Stimulated activated naive CD8-positive, alpha-beta T cell treated with anti-CD3 and anti-CD28 coated beads, Interleukin-15, amount 100 ng/mL, for 72 hours (primary cell): ENCODE results near the gene NKAIN2.

ENCODE experiments used
- ATAC-seq: fragments of 150-1000 bp; cut with Tn5 transposase; 2 replicates; pipeline ENCODE4 v1.10.0; 2021; ENCODE audit warnings: mild to moderate bottlenecking, moderate library complexity
- DNase-seq, 2 donors: peaks; one replicate each; pipeline ENCODE4 v3.0.0; 2021 to 2022
- H3K27ac Mint-ChIP-seq, 2 donors: one replicate each; pipeline ENCODE4 v1.8.0; 2022; ENCODE audit warnings: mild to moderate bottlenecking in 2 of 2, mixed read lengths in 2 of 2, moderate library complexity in 2 of 2
- H3K27me3 Mint-ChIP-seq: one replicate; pipeline ENCODE4 v1.8.0; 2022; ENCODE audit warnings: mixed read lengths
- H3K4me1 Mint-ChIP-seq: one replicate; pipeline ENCODE4 v1.8.0; 2022; ENCODE audit warnings: mild to moderate bottlenecking, mixed read lengths
- H3K4me3 Mint-ChIP-seq, 2 donors: one replicate each; pipeline ENCODE4 v1.8.0; 2022; ENCODE audit warnings: mild to moderate bottlenecking in 2 of 2, mixed read lengths in 2 of 2, moderate library complexity in 1 of 2
- H3K9me3 Mint-ChIP-seq, 2 donors: one replicate each; pipeline ENCODE4 v1.8.0; 2022; ENCODE audit warnings: mixed read lengths in 2 of 2

NKAIN2 gene

GRCh38 chr6:124090491-124090890 is 286.8 kb downstream of the NKAIN2 start:
- Mint-ChIP-seq H3K27me3 (no peaks in the 10 kb centered on the region), H3K9me3 (peaks cover 0 to 9% of the 10 kb centered on the region in 2 donors), H3K27ac (no peak overlapping the region), H3K4me1 (no peaks in the 10 kb centered on the region), H3K4me3 (no peak overlapping the region)
- DNase-seq = no peak
- ATAC-seq = no peak

DNA sequence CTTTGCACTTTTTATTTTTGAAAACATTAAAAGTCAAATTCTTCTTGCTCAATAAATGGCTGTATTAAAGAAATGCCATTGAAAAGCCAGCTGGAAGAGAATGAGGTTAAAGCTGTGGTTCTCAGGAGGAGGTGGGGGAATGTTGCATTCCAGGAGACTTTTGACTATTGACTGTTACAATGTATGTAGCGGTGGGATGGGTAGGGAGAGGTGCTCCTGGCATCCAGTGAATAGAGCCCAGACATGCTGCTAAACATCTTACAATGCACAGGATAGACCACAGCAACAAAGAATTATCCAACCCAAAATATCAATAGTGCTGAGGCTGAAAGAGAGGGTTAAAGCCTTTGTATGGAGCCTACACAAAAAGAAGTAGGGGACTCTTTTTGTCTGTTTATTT is 295.9 kb downstream of the NKAIN2 start:
- no peak for ATAC-seq
- Mint-ChIP-seq H3K9me3 (peaks cover 0 to 10% of the 10 kb centered on the region in 2 donors), H3K4me3 (no peak overlapping the region), H3K27ac (no peak overlapping the region), H3K4me1 (no peaks in the 10 kb centered on the region), H3K27me3 (no peaks in the 10 kb centered on the region)
- DNase-seq = no peak

DNA sequence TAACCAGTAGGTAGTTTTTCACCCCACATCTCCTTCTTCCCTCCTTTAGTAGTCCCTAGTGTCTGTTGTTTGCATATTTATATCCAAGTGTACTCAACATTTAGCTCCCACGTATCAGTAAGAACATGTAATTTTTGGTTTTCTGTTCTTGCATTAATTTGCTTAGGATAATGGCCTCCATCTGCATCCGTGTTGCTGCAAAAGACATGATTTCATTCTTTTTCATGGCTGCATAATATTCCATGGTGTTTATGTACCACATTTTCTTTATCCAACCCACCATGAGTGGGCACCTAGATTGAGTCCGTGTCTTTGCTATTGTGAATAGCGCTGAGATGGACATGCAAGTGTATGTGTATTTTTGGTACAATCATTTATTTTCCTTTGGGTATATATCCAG is 306.8 kb downstream of the NKAIN2 start:
- Mint-ChIP-seq H3K27ac (no peak overlapping the region), H3K9me3 (peaks cover 0 to 8% of the 10 kb centered on the region in 2 donors), H3K4me1 (no peaks in the 10 kb centered on the region), H3K27me3 (no peaks in the 10 kb centered on the region), H3K4me3 (no peak overlapping the region)
- ATAC-seq (no peak), DNase-seq (no peak)

- DNase-seq = no peak
- no peak overlapping the region for H3K4me3 Mint-ChIP-seq
Observed at GRCh38 chr6:124119596-124119995, 315.9 kb downstream of the NKAIN2 start.

GRCh38 chr6:124123617-124124209 is 320.0 kb downstream of the NKAIN2 start:
- H3K4me3 Mint-ChIP-seq = no peak overlapping the region
- no peak for DNase-seq
- H3K27me3 Mint-ChIP-seq = no peaks in the 10 kb centered on the region
- H3K9me3 Mint-ChIP-seq = peaks cover 0 to 3% of the 10 kb centered on the region in 2 donors
- no peaks in the 10 kb centered on the region for H3K4me1 Mint-ChIP-seq
- H3K27ac Mint-ChIP-seq = no peak overlapping the region
- ATAC-seq = no peak

More at GRCh38 chr6:124119596-124119995, 315.9 kb downstream of the NKAIN2 start:
- Mint-ChIP-seq H3K4me1 (no peaks in the 10 kb centered on the region), H3K9me3 (peaks cover 0 to 2% of the 10 kb centered on the region in 2 donors), H3K27me3 (no peaks in the 10 kb centered on the region), H3K27ac (no peak overlapping the region)
- ATAC-seq = no peak

- H3K9me3 Mint-ChIP-seq = peaks cover 3 to 7% of the 10 kb centered on the region in 2 donors
- H3K4me1 Mint-ChIP-seq = no peaks in the 10 kb centered on the region
- H3K4me3 Mint-ChIP-seq = no peak overlapping the region
- ATAC-seq (no peak), DNase-seq (no peak)
- H3K27me3 Mint-ChIP-seq = no peaks in the 10 kb centered on the region
- peak overlapping the region in 1 of 2 donors; percentile 74 for H3K27ac Mint-ChIP-seq
Observed at GRCh38 chr6:124131259-124131658, 327.6 kb downstream of the NKAIN2 start.

- no peak overlapping the region for H3K4me3 Mint-ChIP-seq
- ATAC-seq = no peak
- H3K27ac Mint-ChIP-seq = no peak overlapping the region
- no peaks in the 10 kb centered on the region for H3K4me1 Mint-ChIP-seq
- peaks cover 3 to 7% of the 10 kb centered on the region in 2 donors for H3K9me3 Mint-ChIP-seq
- H3K27me3 Mint-ChIP-seq = no peaks in the 10 kb centered on the region
- DNase-seq = no peak
Observed at GRCh38 chr6:124131779-124132178, 328.1 kb downstream of the NKAIN2 start.

- no peak overlapping the region for H3K27ac Mint-ChIP-seq
- peaks cover 0 to 7% of the 10 kb centered on the region in 2 donors for H3K9me3 Mint-ChIP-seq
- no peak overlapping the region for H3K4me3 Mint-ChIP-seq
- ATAC-seq = no peak
- H3K27me3 Mint-ChIP-seq = no peaks in the 10 kb centered on the region
- DNase-seq = no peak
- H3K4me1 Mint-ChIP-seq = no peaks in the 10 kb centered on the region
Observed at GRCh38 chr6:124132256-124132655, 328.6 kb downstream of the NKAIN2 start.

DNA sequence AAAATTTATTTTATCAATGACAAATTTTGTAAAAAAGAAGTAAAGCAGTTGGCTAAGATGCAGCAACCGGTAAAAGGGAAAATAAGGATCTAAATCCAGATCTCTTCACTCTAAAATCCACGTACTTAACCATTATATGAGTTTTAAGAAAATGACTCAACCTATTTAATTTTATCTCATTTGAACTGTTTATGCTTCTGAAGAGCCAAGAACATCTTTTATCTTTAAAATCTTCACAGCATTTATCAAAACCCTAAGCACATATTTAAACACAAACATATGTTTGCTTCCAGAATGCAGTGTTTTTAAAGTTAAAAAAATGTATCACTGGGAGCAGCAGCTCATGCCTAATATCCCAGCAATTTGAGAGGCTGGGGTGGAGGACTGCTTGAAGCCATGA is 339.2 kb downstream of the NKAIN2 start:
- Mint-ChIP-seq H3K4me1 (no peaks in the 10 kb centered on the region), H3K4me3 (no peak overlapping the region), H3K27me3 (no peaks in the 10 kb centered on the region), H3K9me3 (peaks cover 0 to 8% of the 10 kb centered on the region in 2 donors), H3K27ac (no peak overlapping the region)
- ATAC-seq (no peak), DNase-seq (no peak)

DNA sequence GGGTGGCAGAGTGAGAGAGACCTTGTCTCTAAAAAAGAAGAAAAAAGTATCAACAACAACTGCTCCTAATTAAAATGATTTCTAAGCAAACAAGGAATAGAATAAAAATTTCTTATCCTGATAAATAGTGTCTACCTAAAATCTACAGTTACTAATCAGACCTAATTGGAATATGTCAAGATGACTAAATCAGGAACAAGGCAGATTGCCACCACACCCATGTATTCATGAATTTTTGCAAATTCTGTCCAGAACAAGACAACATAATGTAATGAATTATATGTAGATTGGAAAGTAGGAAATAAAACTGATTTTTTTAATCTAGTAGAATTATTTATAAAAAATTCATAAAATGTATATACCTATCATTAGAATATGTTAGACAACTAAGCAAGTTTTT is 339.8 kb downstream of the NKAIN2 start:
- DNase-seq (no peak), ATAC-seq (no peak)
- Mint-ChIP-seq H3K9me3 (peaks cover 0 to 8% of the 10 kb centered on the region in 2 donors), H3K4me3 (no peak overlapping the region), H3K27ac (no peak overlapping the region), H3K27me3 (no peaks in the 10 kb centered on the region), H3K4me1 (no peaks in the 10 kb centered on the region)

- ATAC-seq (no peak), DNase-seq (no peak)
- Mint-ChIP-seq H3K4me1 (no peaks in the 10 kb centered on the region), H3K27me3 (no peaks in the 10 kb centered on the region), H3K27ac (no peak overlapping the region), H3K4me3 (no peak overlapping the region), H3K9me3 (no peaks in the 10 kb centered on the region)
Observed at GRCh38 chr6:124147621-124148020, 344.0 kb downstream of the NKAIN2 start.

GRCh38 chr6:124148236-124148957 is 344.7 kb downstream of the NKAIN2 start:
- H3K9me3 Mint-ChIP-seq = no peaks in the 10 kb centered on the region
- ATAC-seq (no peak), DNase-seq (no peak)
- H3K4me3 Mint-ChIP-seq = no peak overlapping the region
- no peaks in the 10 kb centered on the region for H3K27me3 Mint-ChIP-seq
- no peaks in the 10 kb centered on the region for H3K4me1 Mint-ChIP-seq
- no peak overlapping the region for H3K27ac Mint-ChIP-seq

GRCh38 chr6:124149646-124150045 is 346.0 kb downstream of the NKAIN2 start:
- Mint-ChIP-seq H3K4me1 (no peaks in the 10 kb centered on the region), H3K9me3 (no peaks in the 10 kb centered on the region)

GRCh38 chr6:124158024-124158423 is 354.4 kb downstream of the NKAIN2 start:
- H3K27ac Mint-ChIP-seq = no peak overlapping the region
- no peak for DNase-seq
- no peaks in the 10 kb centered on the region for H3K27me3 Mint-ChIP-seq
- H3K9me3 Mint-ChIP-seq = peaks cover 0 to 8% of the 10 kb centered on the region in 2 donors
- H3K4me3 Mint-ChIP-seq = no peak overlapping the region
- ATAC-seq = no peak
- no peaks in the 10 kb centered on the region for H3K4me1 Mint-ChIP-seq

More at GRCh38 chr6:124149646-124150045, 346.0 kb downstream of the NKAIN2 start:
- no peaks in the 10 kb centered on the region for H3K27me3 Mint-ChIP-seq
- no peak overlapping the region for H3K4me3 Mint-ChIP-seq
- ATAC-seq (no peak), DNase-seq (no peak)
- H3K27ac Mint-ChIP-seq = no peak overlapping the region

- Mint-ChIP-seq H3K27ac (no peak overlapping the region), H3K4me1 (no peaks in the 10 kb centered on the region), H3K4me3 (no peak overlapping the region), H3K9me3 (no peaks in the 10 kb centered on the region), H3K27me3 (no peaks in the 10 kb centered on the region)
- DNase-seq = no peak
- ATAC-seq = no peak
Observed at GRCh38 chr6:124163676-124164075, 360.0 kb downstream of the NKAIN2 start.

GRCh38 chr6:124164343-124164742 is 360.7 kb downstream of the NKAIN2 start:
- Mint-ChIP-seq H3K9me3 (no peaks in the 10 kb centered on the region), H3K27ac (no peak overlapping the region), H3K4me3 (no peak overlapping the region), H3K4me1 (no peaks in the 10 kb centered on the region), H3K27me3 (no peaks in the 10 kb centered on the region)
- no peak for ATAC-seq
- DNase-seq = no peak
